Erythroblast (primary cell): ENCODE measurements around the gene ZFP1.

ENCODE experiments used
- GATA1 ChIP-seq: IDR thresholded peaks from 2 replicates; pipeline ENCODE4 v1.6.1; 2011; ENCODE audit warnings: low read depth, mild to moderate bottlenecking, control low read depth, low read length, moderate library complexity
- POLR2A ChIP-seq: IDR thresholded peaks from 2 replicates; pipeline ENCODE4 v1.6.1; 2011; ENCODE audit warnings: mild to moderate bottlenecking, low read length

DNA sequence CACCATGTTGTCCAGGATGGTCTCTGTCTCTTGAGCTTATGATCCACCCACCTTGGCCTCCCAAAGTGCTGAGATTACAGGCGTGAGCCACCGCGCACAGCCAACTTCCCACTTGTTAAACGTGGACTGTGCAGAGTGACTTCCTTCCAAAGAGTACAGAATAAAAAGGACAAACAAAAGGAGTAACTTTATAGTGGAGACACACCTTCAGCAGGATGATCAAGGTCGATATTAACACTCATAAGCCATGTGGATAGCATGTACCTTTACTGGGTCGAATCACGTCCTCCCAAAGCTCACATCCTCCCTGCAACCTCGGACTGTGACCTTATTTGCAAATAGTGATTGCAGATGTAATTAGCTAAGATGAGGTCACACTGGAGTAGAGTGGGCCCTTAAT is 10.1 kb upstream of the ZFP1 start:
- TF ChIP-seq POLR2A (no peak), GATA1 (no peak)
